ENCODE results near the gene PXN.

The PXN gene

GRCh38 chr12:120175537-120175936 lies 90.0 kb downstream of the PXN start:
- WGBS = 94% methylated on average over 11 of the region's 11 CpGs

GRCh38 chr12:120175062-120175461 lies 90.5 kb downstream of the PXN start:
- Histone ChIP-seq H3K27ac (ENCODE audit: low read depth, low read length) (no peak overlapping the region), H3K36me3 (ENCODE audit: insufficient read depth, low read length) (peaks cover 98% of the 10 kb centered on the region), H3K4me3 (ENCODE audit: low read length) (no peak overlapping the region), H3K9ac (ENCODE audit: low read depth, low read length) (no peak overlapping the region), H3K27me3 (ENCODE audit: insufficient read depth, low read length) (no peaks in the 10 kb centered on the region), H3K4me1 (ENCODE audit: insufficient read depth, low read length) (no peaks in the 10 kb centered on the region), H3K9me3 (ENCODE audit: insufficient read depth, low read depth, low read length) (no peaks in the 10 kb centered on the region)
- WGBS = 95% methylated on average over 5 of the region's 5 CpGs

More at GRCh38 chr12:120175537-120175936, 90.0 kb downstream of the PXN start:
- no peak overlapping the region for H3K4me3 ChIP-seq (ENCODE audit: low read length)
- H3K9me3 ChIP-seq (ENCODE audit: insufficient read depth, low read depth, low read length) = no peaks in the 10 kb centered on the region
- H3K27me3 ChIP-seq (ENCODE audit: insufficient read depth, low read length) = no peaks in the 10 kb centered on the region
- no peak overlapping the region for H3K9ac ChIP-seq (ENCODE audit: low read depth, low read length)
- peaks cover 96% of the 10 kb centered on the region for H3K36me3 ChIP-seq (ENCODE audit: insufficient read depth, low read length)
- no peaks in the 10 kb centered on the region for H3K4me1 ChIP-seq (ENCODE audit: insufficient read depth, low read length)
- no peak overlapping the region for H3K27ac ChIP-seq (ENCODE audit: low read depth, low read length)

GRCh38 chr12:120172053-120172452 lies 93.5 kb downstream of the PXN start:
- Histone ChIP-seq H3K36me3 (ENCODE audit: insufficient read depth, low read length) (peaks cover 99% of the 10 kb centered on the region), H3K9ac (ENCODE audit: low read depth, low read length) (no peak overlapping the region), H3K27me3 (ENCODE audit: insufficient read depth, low read length) (no peaks in the 10 kb centered on the region), H3K27ac (ENCODE audit: low read depth, low read length) (no peak overlapping the region), H3K9me3 (ENCODE audit: insufficient read depth, low read depth, low read length) (no peaks in the 10 kb centered on the region), H3K4me1 (ENCODE audit: insufficient read depth, low read length) (no peaks in the 10 kb centered on the region), H3K4me3 (ENCODE audit: low read length) (no peak overlapping the region)
- WGBS = 98% methylated on average over 3 of the region's 3 CpGs

GRCh38 chr12:120170631-120171030 lies 94.9 kb downstream of the PXN start:
- Histone ChIP-seq H3K9me3 (ENCODE audit: insufficient read depth, low read depth, low read length) (no peaks in the 10 kb centered on the region), H3K27me3 (ENCODE audit: insufficient read depth, low read length) (no peaks in the 10 kb centered on the region), H3K4me3 (ENCODE audit: low read length) (no peak overlapping the region), H3K36me3 (ENCODE audit: insufficient read depth, low read length) (peaks cover 90% of the 10 kb centered on the region), H3K9ac (ENCODE audit: low read depth, low read length) (no peak overlapping the region), H3K4me1 (ENCODE audit: insufficient read depth, low read length) (no peaks in the 10 kb centered on the region), H3K27ac (ENCODE audit: low read depth, low read length) (no peak overlapping the region)
- 95% methylated on average over 7 of the region's 7 CpGs for WGBS

GRCh38 chr12:120169946-120170345 lies 95.6 kb downstream of the PXN start:
- H3K27me3 ChIP-seq (ENCODE audit: insufficient read depth, low read length) = no peaks in the 10 kb centered on the region
- H3K36me3 ChIP-seq (ENCODE audit: insufficient read depth, low read length) = peaks cover 88% of the 10 kb centered on the region
- 98% methylated on average over 2 of the region's 2 CpGs for WGBS
- no peak overlapping the region for H3K9ac ChIP-seq (ENCODE audit: low read depth, low read length)
- no peaks in the 10 kb centered on the region for H3K9me3 ChIP-seq (ENCODE audit: insufficient read depth, low read depth, low read length)
- no peak overlapping the region for H3K4me3 ChIP-seq (ENCODE audit: low read length)
- H3K27ac ChIP-seq (ENCODE audit: low read depth, low read length) = no peak overlapping the region
- H3K4me1 ChIP-seq (ENCODE audit: insufficient read depth, low read length) = no peaks in the 10 kb centered on the region

GRCh38 chr12:120168337-120168736 lies 97.2 kb downstream of the PXN start:
- no peak overlapping the region for H3K4me3 ChIP-seq (ENCODE audit: low read length)
- no peak overlapping the region for H3K27ac ChIP-seq (ENCODE audit: low read depth, low read length)
- no peaks in the 10 kb centered on the region for H3K27me3 ChIP-seq (ENCODE audit: insufficient read depth, low read length)
- H3K36me3 ChIP-seq (ENCODE audit: insufficient read depth, low read length) = peaks cover 87% of the 10 kb centered on the region
- 93% methylated on average over 4 of the region's 4 CpGs for WGBS
- H3K4me1 ChIP-seq (ENCODE audit: insufficient read depth, low read length) = no peaks in the 10 kb centered on the region
- H3K9me3 ChIP-seq (ENCODE audit: insufficient read depth, low read depth, low read length) = no peaks in the 10 kb centered on the region
- H3K9ac ChIP-seq (ENCODE audit: low read depth, low read length) = no peak overlapping the region

- H3K36me3 ChIP-seq (ENCODE audit: insufficient read depth, low read length) = peaks cover 87% of the 10 kb centered on the region
- no peak overlapping the region for H3K9ac ChIP-seq (ENCODE audit: low read depth, low read length)
- no peaks in the 10 kb centered on the region for H3K9me3 ChIP-seq (ENCODE audit: insufficient read depth, low read depth, low read length)
- H3K27me3 ChIP-seq (ENCODE audit: insufficient read depth, low read length) = no peaks in the 10 kb centered on the region
- H3K4me1 ChIP-seq (ENCODE audit: insufficient read depth, low read length) = no peaks in the 10 kb centered on the region
- no peak overlapping the region for H3K4me3 ChIP-seq (ENCODE audit: low read length)
- WGBS = 97% methylated on average over 6 of the region's 6 CpGs
- H3K27ac ChIP-seq (ENCODE audit: low read depth, low read length) = no peak overlapping the region
These were observed 97.9 kb downstream of the PXN start for GRCh38 chr12:120167529-120168095.

- H3K4me3 ChIP-seq (ENCODE audit: low read length) = no peak overlapping the region
- no peak overlapping the region for H3K27ac ChIP-seq (ENCODE audit: low read depth, low read length)
- H3K4me1 ChIP-seq (ENCODE audit: insufficient read depth, low read length) = no peaks in the 10 kb centered on the region
- H3K9ac ChIP-seq (ENCODE audit: low read depth, low read length) = no peak overlapping the region
- H3K9me3 ChIP-seq (ENCODE audit: insufficient read depth, low read depth, low read length) = no peaks in the 10 kb centered on the region
- WGBS = 93% methylated on average over 11 of the region's 11 CpGs
- H3K36me3 ChIP-seq (ENCODE audit: insufficient read depth, low read length) = peaks cover 87% of the 10 kb centered on the region
- H3K27me3 ChIP-seq (ENCODE audit: insufficient read depth, low read length) = no peaks in the 10 kb centered on the region
These were observed 101.2 kb downstream of the PXN start for GRCh38 chr12:120164293-120164692.

- Histone ChIP-seq H3K36me3 (ENCODE audit: insufficient read depth, low read length) (peaks cover 85% of the 10 kb centered on the region), H3K9me3 (ENCODE audit: insufficient read depth, low read depth, low read length) (no peaks in the 10 kb centered on the region), H3K4me3 (ENCODE audit: low read length) (no peak overlapping the region), H3K27ac (ENCODE audit: low read depth, low read length) (no peak overlapping the region), H3K27me3 (ENCODE audit: insufficient read depth, low read length) (no peaks in the 10 kb centered on the region), H3K4me1 (ENCODE audit: insufficient read depth, low read length) (no peaks in the 10 kb centered on the region), H3K9ac (ENCODE audit: low read depth, low read length) (no peak overlapping the region)
- WGBS = 95% methylated on average over 8 of the region's 8 CpGs
These were observed 102.8 kb downstream of the PXN start for GRCh38 chr12:120162763-120163162.

GRCh38 chr12:120161852-120162251 lies 103.7 kb downstream of the PXN start:
- 97% methylated on average over 11 of the region's 11 CpGs for WGBS

More at GRCh38 chr12:120161852-120162251, 103.7 kb downstream of the PXN start:
- Histone ChIP-seq H3K4me1 (ENCODE audit: insufficient read depth, low read length) (no peaks in the 10 kb centered on the region), H3K9me3 (ENCODE audit: insufficient read depth, low read depth, low read length) (no peaks in the 10 kb centered on the region), H3K4me3 (ENCODE audit: low read length) (no peak overlapping the region), H3K27ac (ENCODE audit: low read depth, low read length) (no peak overlapping the region), H3K36me3 (ENCODE audit: insufficient read depth, low read length) (peaks cover 86% of the 10 kb centered on the region), H3K27me3 (ENCODE audit: insufficient read depth, low read length) (no peaks in the 10 kb centered on the region), H3K9ac (ENCODE audit: low read depth, low read length) (no peak overlapping the region)
